Occipital lobe (tissue), 2 donors: ENCODE results near the gene ING3. TPM values are rescaled to one million over a fixed set of nuclear protein-coding genes. Genes with fewer than 3 reads are reported as not detected.

Source experiments
- DNase-seq: peaks from one replicate; lab custom pipeline; 2025; lab: John Stamatoyannopoulos, UW
- total RNA-seq: library from RNA; depleted of rRNA; stranded (reverse); fragments of >200 nt; gene quantifications from one replicate; pipeline ENCODE4 v1.2.3, GENCODE V29; 2014

Gene ING3
- total RNA-seq: 32.4 TPM

- peak; percentile 95 for DNase-seq
Observed at GRCh38 chr7:120950539-120951308, at the start of gene ING3. ING3 (plus strand) TSS chr7:120950777; CDS start chr7:120950897, 120 bp downstream.

- DNase-seq: no peak
Observed at GRCh38 chr7:120915314-120916105, 35.1 kb upstream of the ING3 start.

- DNase-seq: no peak
Observed at GRCh38 chr7:120916121-120916520, 34.5 kb upstream of the ING3 start.

GRCh38 chr7:120916538-120916937, 34.0 kb upstream of the ING3 start:
- no peak for DNase-seq

- no peak for DNase-seq
Observed at GRCh38 chr7:120919466-120919865, 31.1 kb upstream of the ING3 start.

GRCh38 chr7:120920034-120920433, 30.5 kb upstream of the ING3 start:
- no peak for DNase-seq

- DNase-seq: no peak
Observed at GRCh38 chr7:120920591-120921274, 29.8 kb upstream of the ING3 start.

GRCh38 chr7:120924837-120925236, 25.7 kb upstream of the ING3 start:
- no peak for DNase-seq

GRCh38 chr7:120925392-120925791, 25.2 kb upstream of the ING3 start:
- DNase-seq: no peak

GRCh38 chr7:120926943-120927346, 23.6 kb upstream of the ING3 start:
- DNase-seq: no peak

- DNase-seq: no peak
Observed at GRCh38 chr7:120927454-120928103, 23.0 kb upstream of the ING3 start.

GRCh38 chr7:120931243-120931642, 19.3 kb upstream of the ING3 start:
- no peak for DNase-seq

- DNase-seq: no peak
Observed at GRCh38 chr7:120933475-120933874, 17.1 kb upstream of the ING3 start.

- DNase-seq: no peak
Observed at GRCh38 chr7:120939345-120939744, 11.2 kb upstream of the ING3 start.

- DNase-seq: no peak
Observed at GRCh38 chr7:120941064-120941463, 9.5 kb upstream of the ING3 start.

GRCh38 chr7:120941856-120942255, 8.7 kb upstream of the ING3 start:
- DNase-seq: no peak

GRCh38 chr7:120942861-120943260, 7.7 kb upstream of the ING3 start:
- no peak for DNase-seq

GRCh38 chr7:120944826-120945562, 5.6 kb upstream of the ING3 start:
- DNase-seq: no peak

GRCh38 chr7:120947980-120948379, 2.6 kb upstream of the ING3 start:
- DNase-seq: no peak

- no peak for DNase-seq
Observed at GRCh38 chr7:120949393-120949911, 1.1 kb upstream of the ING3 start.
